Sigmoid colon (tissue), 7 donors: Measurements from ENCODE around the gene RHBDF2. TPM values are rescaled to one million over a fixed set of nuclear protein-coding genes. Genes with fewer than 3 reads are reported as not detected.

Experiments used
- DNase-seq: peaks from one replicate; pipeline ENCODE4 v3.0.0-alpha.2; 2019
- H3K27ac ChIP-seq, 4 donors: fragments of 200-600 bp; sonication (generic); one replicate each; pipeline ENCODE4 v1.5.1; 2016 to 2019; ENCODE audit warnings: mild to moderate bottlenecking in 1 of 4
- H3K27me3 ChIP-seq, 3 donors: fragments of 200-600 bp; sonication (generic); one replicate each; pipeline ENCODE4 v1.5.1; 2019; ENCODE audit warnings: mild to moderate bottlenecking in 1 of 3
- H3K36me3 ChIP-seq, 4 donors: fragments of 200-600 bp; sonication (generic); one replicate each; pipeline ENCODE4 v1.5.1; 2016 to 2019
- H3K4me1 ChIP-seq, 4 donors: fragments of 200-600 bp; sonication (generic); one replicate each; pipeline ENCODE4 v1.5.1; 2017 to 2019
- H3K4me3 ChIP-seq, 4 donors: fragments of 200-600 bp; sonication (generic); one replicate each; pipeline ENCODE4 v1.5.1; 2017 to 2019; ENCODE audit warnings: mild to moderate bottlenecking in 2 of 4, moderate library complexity in 1 of 4
- H3K9me3 ChIP-seq, 4 donors: fragments of 200-600 bp in 3 of 4; sonication (generic) in 3 of 4; one replicate each; pipeline versions ENCODE4 v1.5.1 to v1.6.1; 2013 to 2019
- CTCF ChIP-seq, 4 experiments: fragments of 450-650 bp in 3 of 4; fragments of 200-600 bp in 1 of 4; IDR thresholded peaks; one replicate each; pipeline ENCODE4 v1.5.1; 2016 to 2019; ENCODE audit warnings: antibody characterized with exemption in 4 of 4, mild to moderate bottlenecking in 3 of 4, moderate library complexity in 2 of 4
- EP300 ChIP-seq, 4 donors: sonication (generic); formaldehyde crosslinking; IDR thresholded peaks; one replicate each; pipeline ENCODE4 v1.6.1; 2017; ENCODE audit warnings: antibody characterized with exemption in 4 of 4
- POLR2A ChIP-seq, 2 donors: fragments of 450-650 bp; IDR thresholded peaks; one replicate each; pipeline ENCODE4 v1.6.1; 2016; ENCODE audit warnings: antibody characterized with exemption in 2 of 2, mild to moderate bottlenecking in 2 of 2, moderate library complexity in 2 of 2
- POLR2AphosphoS5 ChIP-seq, 4 donors: sonication (generic); formaldehyde crosslinking; IDR thresholded peaks; one replicate each; pipeline ENCODE4 v1.6.1; 2017; ENCODE audit warnings: antibody characterized with exemption in 4 of 4
- WGBS, 2 donors: extraction: QIAGEN DNeasy Blood & Tissue Kit; methylation state at CpG; one replicate each; pipeline ENCODE4 v1.1.7; 2013; 5-methylcytosine and 5-hydroxymethylcytosine counted together
- intact Hi-C: fragments of 100-400 bp; cut with DNase I; formaldehyde crosslinking; loops from one replicate; pipeline ENCODE4 v1.15.1; 2023
- polyA plus RNA-seq, 3 donors: library from polyadenylated mRNA; stranded (reverse); fragments of 200-250 nt; gene quantifications; one replicate each; pipeline ENCODE4 v1.2.3, GENCODE V29; 2013
- total RNA-seq, 4 donors: library from RNA; depleted of rRNA; stranded (reverse); fragments of >200 nt; gene quantifications; one replicate each; pipeline ENCODE4 v1.1.0, GENCODE V29; 2016
- donor health status: healthy with polysubstance abuse.
- donor health status: Bipolar disorder and iron deficiency.
- donor health status: healthy.

The RHBDF2 gene
- total and polyA plus RNA-seq, 7 donors: 1.2 to 35.7 (median 11.1) TPM

GRCh38 chr17:76458580-76459490 lies 42.4 kb downstream of the RHBDF2 start:
- Histone ChIP-seq H3K27me3 (no peaks in the 10 kb centered on the region), H3K27ac (no peak overlapping the region), H3K4me3 (no peak overlapping the region), H3K9me3 (no peaks in the 10 kb centered on the region), H3K4me1 (no peaks in the 10 kb centered on the region), H3K36me3 (no peaks in the 10 kb centered on the region)
- no peak for DNase-seq
- intact Hi-C loops: no loop called here
- WGBS, 2 donors: 26 to 57% methylated on average over 9 of the region's 9 CpGs
- no peak for TF ChIP-seq POLR2A (IDR thresholded peaks at IDR 0.05)
- no peak for TF ChIP-seq POLR2AphosphoS5 (IDR thresholded peaks at IDR 0.05)
- TF ChIP-seq CTCF (IDR thresholded peaks at IDR 0.05): no peak
- no peak for TF ChIP-seq EP300 (IDR thresholded peaks at IDR 0.05)

- Histone ChIP-seq H3K27me3 (no peaks in the 10 kb centered on the region), H3K4me1 (peaks cover 0 to 22% (median 15%) of the 10 kb centered on the region in 4 donors), H3K27ac (peak overlapping the region in 1 of 4 donors; percentile 82), H3K4me3 (peak overlapping the region in 2 of 4 donors; percentile 94 to 97), H3K36me3 (no peaks in the 10 kb centered on the region), H3K9me3 (no peaks in the 10 kb centered on the region)
- DNase-seq: no peak
- intact Hi-C loops: loop anchor here (5.0 kb wide), 1 partner anchor 41 kb away; no protein-coding TSS in a partner anchor
- TF ChIP-seq CTCF (IDR thresholded peaks at IDR 0.05) (no peak), EP300 (IDR thresholded peaks at IDR 0.05) (no peak), POLR2A (IDR thresholded peaks at IDR 0.05) (no peak), POLR2AphosphoS5 (IDR thresholded peaks at IDR 0.05) (no peak)
- 20 to 37% methylated on average over 6 of the region's 6 CpGs for WGBS, 2 donors
Observed at GRCh38 chr17:76453431-76453743, 47.8 kb downstream of the RHBDF2 start.

- peak; percentile 89 for DNase-seq
- 0 to 1% methylated on average over 101 of the region's 101 CpGs for WGBS, 2 donors
- intact Hi-C loops: loop anchor here (5.0 kb wide), 1 partner anchor 41 kb away; no protein-coding TSS in a partner anchor
- H3K27ac ChIP-seq: peak within 1 kb of the TSS; percentile 76 to 85 (median 80)
- no peaks in the 10 kb centered on the region for H3K36me3 ChIP-seq
- TF ChIP-seq POLR2A (IDR thresholded peaks at IDR 0.05) (no peak), CTCF (IDR thresholded peaks at IDR 0.05) (peak in 2 of 4 experiments; percentile 19 to 57), POLR2AphosphoS5 (IDR thresholded peaks at IDR 0.05) (peak in 3 of 4 donors; percentile 6 to 72 (median 53)), EP300 (IDR thresholded peaks at IDR 0.05) (no peak)
- H3K9me3 ChIP-seq: no peaks in the 10 kb centered on the region
- peak within 1 kb of the TSS; percentile 55 to 97 (median 83) for H3K4me3 ChIP-seq
- no peaks in the 10 kb centered on the region for H3K27me3 ChIP-seq
- H3K4me1 ChIP-seq: peaks cover 0 to 25% (median 20%) of the 10 kb centered on the region in 4 donors
Observed at GRCh38 chr17:76452660-76453430, 48.4 kb downstream of the RHBDF2 start, which contains the start of gene UBE2O. UBE2O (minus strand) TSS chr17:76453152; CDS start chr17:76453141, 11 bp downstream.

GRCh38 chr17:76452127-76452659 lies 49.0 kb downstream of the RHBDF2 start:
- Histone ChIP-seq H3K27me3 (no peaks in the 10 kb centered on the region), H3K27ac (peak overlapping the region; percentile 76 to 85 (median 80)), H3K4me1 (peaks cover 0 to 31% (median 25%) of the 10 kb centered on the region in 4 donors), H3K36me3 (no peaks in the 10 kb centered on the region), H3K9me3 (no peaks in the 10 kb centered on the region), H3K4me3 (peak overlapping the region; percentile 55 to 97 (median 83))
- intact Hi-C loops: loop anchor here (5.0 kb wide), 1 partner anchor 40 kb away; no protein-coding TSS in a partner anchor
- WGBS, 2 donors: 1 to 2% methylated on average over 29 of the region's 29 CpGs
- TF ChIP-seq EP300 (IDR thresholded peaks at IDR 0.05) (no peak), CTCF (IDR thresholded peaks at IDR 0.05) (no peak), POLR2A (IDR thresholded peaks at IDR 0.05) (no peak), POLR2AphosphoS5 (IDR thresholded peaks at IDR 0.05) (no peak)
- no peak for DNase-seq
